Measurements from ENCODE around the gene B3GAT1.
"Not testable (repeated sequence)": the region's sequence is repeated elsewhere in the genome, so short reads cannot be mapped to it uniquely, and the experiment has no call there.

Gene B3GAT1

GRCh38 chr11:134450186-134450585 is 38.1 kb upstream of the B3GAT1 start:
- TF ChIP-seq, protein P1, sequence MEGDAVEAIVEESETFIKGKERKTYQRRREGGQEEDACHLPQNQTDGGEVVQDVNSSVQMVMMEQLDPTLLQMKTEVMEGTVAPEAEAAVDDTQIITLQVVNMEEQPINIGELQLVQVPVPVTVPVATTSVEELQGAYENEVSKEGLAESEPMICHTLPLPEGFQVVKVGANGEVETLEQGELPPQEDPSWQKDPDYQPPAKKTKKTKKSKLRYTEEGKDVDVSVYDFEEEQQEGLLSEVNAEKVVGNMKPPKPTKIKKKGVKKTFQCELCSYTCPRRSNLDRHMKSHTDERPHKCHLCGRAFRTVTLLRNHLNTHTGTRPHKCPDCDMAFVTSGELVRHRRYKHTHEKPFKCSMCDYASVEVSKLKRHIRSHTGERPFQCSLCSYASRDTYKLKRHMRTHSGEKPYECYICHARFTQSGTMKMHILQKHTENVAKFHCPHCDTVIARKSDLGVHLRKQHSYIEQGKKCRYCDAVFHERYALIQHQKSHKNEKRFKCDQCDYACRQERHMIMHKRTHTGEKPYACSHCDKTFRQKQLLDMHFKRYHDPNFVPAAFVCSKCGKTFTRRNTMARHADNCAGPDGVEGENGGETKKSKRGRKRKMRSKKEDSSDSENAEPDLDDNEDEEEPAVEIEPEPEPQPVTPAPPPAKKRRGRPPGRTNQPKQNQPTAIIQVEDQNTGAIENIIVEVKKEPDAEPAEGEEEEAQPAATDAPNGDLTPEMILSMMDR (IDR thresholded peaks at IDR 0.05), result no peak
- no peak for DNase-seq
- intact Hi-C loops (cut with DNase I; ENCODE audit: low total_unique reads), result no loop called here
- peaks cover 0 to 3% of the 10 kb centered on the region in 2 donors for H3K27me3 ChIP-seq
- no peak overlapping the region for H3K27ac ChIP-seq
- no peaks in the 10 kb centered on the region for H3K4me1 ChIP-seq
- H3K36me3 ChIP-seq, result no peaks in the 10 kb centered on the region
- H3K9me3 ChIP-seq, result peaks cover 0 to 5% (median 0%) of the 10 kb centered on the region in 3 donors
- H3K4me3 ChIP-seq, result no peak overlapping the region

DNA sequence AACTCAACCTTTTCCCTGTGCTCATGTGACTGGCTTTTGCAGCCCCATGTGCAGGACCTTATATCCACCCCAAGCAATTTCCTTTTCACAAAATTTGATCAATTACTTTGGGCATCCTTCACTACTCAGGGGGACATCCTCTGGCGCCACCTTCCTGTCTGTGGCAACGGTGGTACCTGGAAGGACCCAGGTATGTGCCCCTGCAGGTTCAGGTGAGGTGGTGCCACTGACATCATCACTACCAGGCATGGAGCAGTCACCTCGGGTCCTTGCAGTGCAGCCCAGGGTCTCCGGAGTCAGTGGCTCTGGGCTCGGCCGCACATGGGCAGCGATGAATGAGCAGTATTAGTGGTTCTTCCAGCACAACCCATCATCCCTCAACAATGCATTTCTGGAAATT is 37.7 kb upstream of the B3GAT1 start:
- no peaks in the 10 kb centered on the region for H3K36me3 ChIP-seq
- H3K27me3 ChIP-seq, result peaks cover 0 to 3% of the 10 kb centered on the region in 2 donors
- no peak overlapping the region for H3K27ac ChIP-seq
- H3K9me3 ChIP-seq, result peaks cover 0 to 5% (median 0%) of the 10 kb centered on the region in 3 donors
- no peak overlapping the region for H3K4me3 ChIP-seq
- no peak for DNase-seq
- TF ChIP-seq, protein P1 (IDR thresholded peaks at IDR 0.05), result no peak
- H3K4me1 ChIP-seq, result no peaks in the 10 kb centered on the region
- intact Hi-C loops (cut with DNase I; ENCODE audit: low total_unique reads), result no loop called here

- no peaks in the 10 kb centered on the region for H3K4me1 ChIP-seq
- H3K4me3 ChIP-seq, result no peak overlapping the region
- no peaks in the 10 kb centered on the region for H3K36me3 ChIP-seq
- TF ChIP-seq, protein P1 (IDR thresholded peaks at IDR 0.05), result no peak
- H3K27ac ChIP-seq, result no peak overlapping the region
- intact Hi-C loops (cut with DNase I; ENCODE audit: low total_unique reads), result no loop called here
- peaks cover 0 to 3% of the 10 kb centered on the region in 2 donors for H3K27me3 ChIP-seq
- DNase-seq, result no peak
- peaks cover 0 to 5% (median 0%) of the 10 kb centered on the region in 3 donors for H3K9me3 ChIP-seq
Measured at GRCh38 chr11:134449051-134449450, 37.0 kb upstream of the B3GAT1 start.

DNA sequence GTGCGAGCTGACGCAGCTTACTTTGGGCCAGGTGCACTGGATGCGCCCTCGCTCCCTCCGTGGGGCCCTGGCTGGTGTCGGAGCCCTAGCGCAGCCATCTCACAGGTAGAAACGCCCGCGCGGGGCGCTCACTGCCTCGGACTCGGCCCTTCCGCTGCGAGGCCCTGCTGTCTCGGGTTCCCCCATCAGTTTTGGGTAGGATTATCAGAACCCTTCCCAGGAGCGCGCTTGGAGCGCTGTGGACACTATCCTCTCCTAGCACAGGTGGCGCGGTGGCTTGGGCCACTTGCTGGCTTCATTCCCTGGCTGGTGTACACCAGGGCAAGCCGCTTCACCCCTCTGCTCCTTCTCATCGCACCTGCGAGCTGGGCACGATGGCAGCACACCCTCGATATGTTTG is 35.7 kb upstream of the B3GAT1 start:
- Histone ChIP-seq H3K27me3 (peaks cover 0 to 6% of the 10 kb centered on the region in 2 donors), H3K9me3 (peaks cover 0 to 5% (median 0%) of the 10 kb centered on the region in 3 donors), H3K4me1 (no peaks in the 10 kb centered on the region), H3K27ac (no peak overlapping the region), H3K4me3 (no peak overlapping the region), H3K36me3 (no peaks in the 10 kb centered on the region)
- intact Hi-C loops (cut with DNase I; ENCODE audit: low total_unique reads), result no loop called here
- TF ChIP-seq, protein P1 (IDR thresholded peaks at IDR 0.05), result no peak
- no peak for DNase-seq

DNA sequence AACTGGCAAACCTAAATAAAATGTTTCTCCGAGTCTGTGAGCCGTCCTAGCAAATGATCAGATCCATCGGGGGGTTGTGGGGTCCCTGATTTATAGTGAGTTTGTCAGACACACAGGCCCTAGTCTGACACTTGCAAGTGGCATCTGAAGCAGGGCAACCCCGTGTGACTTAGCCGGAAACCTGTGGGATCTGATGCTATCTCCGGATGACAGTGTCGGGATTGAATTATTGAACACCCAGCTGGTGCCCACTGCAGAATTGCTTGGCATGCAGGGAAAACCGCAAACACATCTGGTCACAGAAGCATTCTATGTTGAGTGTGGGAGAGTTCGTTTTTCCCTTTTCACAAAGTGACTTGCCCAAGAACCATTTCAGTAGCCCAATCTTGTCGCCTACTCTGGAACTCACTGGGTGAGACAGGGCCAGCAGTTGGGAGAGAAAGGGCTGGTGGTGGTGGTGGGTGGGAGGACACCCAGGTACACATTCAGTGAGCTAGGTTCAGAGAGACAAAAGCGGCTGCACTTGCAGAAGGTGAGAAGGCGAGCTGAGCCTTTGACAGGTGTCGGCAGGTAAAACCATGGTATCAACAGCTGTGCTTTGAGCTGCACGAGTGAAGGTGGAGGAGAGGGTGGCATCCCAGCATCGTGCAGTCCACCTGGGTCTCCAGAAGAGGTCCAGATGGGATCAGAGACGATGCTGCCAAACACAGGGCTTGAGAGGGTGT is 33.7 kb upstream of the B3GAT1 start:
- H3K4me1 ChIP-seq, result no peaks in the 10 kb centered on the region
- TF ChIP-seq, protein P1 (IDR thresholded peaks at IDR 0.05), result no peak
- no peaks in the 10 kb centered on the region for H3K36me3 ChIP-seq
- intact Hi-C loops (cut with DNase I; ENCODE audit: low total_unique reads), result no loop called here
- peak in 1 of 2 donors; percentile 40 for DNase-seq
- H3K27me3 ChIP-seq, result peaks cover 0 to 11% of the 10 kb centered on the region in 2 donors
- no peaks in the 10 kb centered on the region for H3K9me3 ChIP-seq
- H3K4me3 ChIP-seq, result no peak overlapping the region
- H3K27ac ChIP-seq, result no peak overlapping the region

GRCh38 chr11:134444160-134445108 is 32.4 kb upstream of the B3GAT1 start:
- H3K4me3 ChIP-seq; H3K9me3 ChIP-seq; H3K27ac ChIP-seq; intact Hi-C loops (cut with DNase I; ENCODE audit: low total_unique reads); H3K36me3 ChIP-seq; H3K4me1 ChIP-seq; DNase-seq: not testable (repeated sequence)
- peaks cover 0 to 11% of the 10 kb centered on the region in 2 donors for H3K27me3 ChIP-seq

Measured in tibial artery (tissue), 4 donors.